Gastroesophageal sphincter (tissue), 4 donors: ENCODE measurements around the gene TEX29. TPM values are rescaled to one million over a fixed set of nuclear protein-coding genes. Genes with fewer than 3 reads are reported as not detected.

Source experiments
- ATAC-seq: fragments of 150-250 bp; one replicate; pipeline ENCODE4 v1.9.1; 2016; ENCODE audit warnings: mild to moderate bottlenecking, moderate library complexity
- H3K27ac ChIP-seq, 4 donors: fragments of 200-600 bp; sonication (generic) in 3 of 4; 1 replicate in 3 of 4; 2 replicates in 1 of 4; pipeline ENCODE4 v1.5.1; 2016 to 2019
- H3K27me3 ChIP-seq: fragments of 200-600 bp; sonication (generic); one replicate; pipeline ENCODE4 v1.5.1; 2019
- H3K36me3 ChIP-seq, 2 donors: fragments of 200-600 bp; sonication (generic); one replicate each; pipeline ENCODE4 v1.5.1; 2019; ENCODE audit warnings: control low read depth in 1 of 2
- H3K4me1 ChIP-seq, 3 donors: fragments of 200-600 bp; sonication (generic); 1 replicate in 2 of 3; 2 replicates in 1 of 3; pipeline ENCODE4 v1.5.1; 2016 to 2019; ENCODE audit warnings: control low read depth in 2 of 3
- H3K4me3 ChIP-seq, 2 donors: fragments of 200-600 bp; sonication (generic); one replicate each; pipeline ENCODE4 v1.5.1; 2019; ENCODE audit warnings: mild to moderate bottlenecking in 1 of 2, moderate library complexity in 1 of 2
- H3K9me3 ChIP-seq, 3 donors: fragments of 200-600 bp; sonication (generic); one replicate each; pipeline ENCODE4 v1.5.1; 2017 to 2019; ENCODE audit warnings: control low read depth in 2 of 3
- CTCF ChIP-seq, 4 experiments: fragments of 200-600 bp in 2 of 4; fragments of 450-650 bp in 2 of 4; sonication (generic) in 1 of 4; IDR thresholded peaks; one replicate each; pipeline ENCODE4 v1.5.1; 2017 to 2019; ENCODE audit warnings: antibody characterized with exemption in 4 of 4, mild to moderate bottlenecking in 2 of 4, moderate library complexity in 2 of 4
- EP300 ChIP-seq: sonication (generic); formaldehyde crosslinking; IDR thresholded peaks from one replicate; pipeline ENCODE4 v1.6.1; 2017; ENCODE audit warnings: antibody characterized with exemption, mild to moderate bottlenecking
- POLR2A ChIP-seq, 2 donors: fragments of 450-650 bp; IDR thresholded peaks; one replicate each; pipeline ENCODE4 v1.6.1; 2017; ENCODE audit warnings: antibody characterized with exemption in 2 of 2, mild to moderate bottlenecking in 2 of 2, moderate library complexity in 1 of 2
- POLR2AphosphoS5 ChIP-seq: sonication (generic); formaldehyde crosslinking; IDR thresholded peaks from one replicate; pipeline ENCODE4 v1.6.1; 2017; ENCODE audit warnings: antibody characterized with exemption
- WGBS, 2 donors: methylation state at CpG; one replicate each; pipeline ENCODE4 v1.1.5; 2018; ENCODE audit warnings: low coverage in 1 of 2; 5-methylcytosine and 5-hydroxymethylcytosine counted together
- total RNA-seq, 4 donors: library from RNA; depleted of rRNA; stranded (reverse); fragments of >200 nt; gene quantifications; one replicate each; pipeline ENCODE4 v1.1.0, GENCODE V29; 2016

The TEX29 gene
- total RNA-seq, 4 donors from 2014 or later, result 1.9 TPM; not detected in 3

GRCh38 chr13:111373486-111373885, 53.0 kb downstream of the TEX29 start:
- 90 to 98% methylated on average over 6 of the region's 6 CpGs for WGBS, 2 donors
- Histone ChIP-seq H3K27me3 (peaks cover 13% of the 10 kb centered on the region), H3K4me1 (no peaks in the 10 kb centered on the region), H3K9me3 (no peaks in the 10 kb centered on the region), H3K36me3 (no peaks in the 10 kb centered on the region), H3K27ac (no peak overlapping the region), H3K4me3 (no peak overlapping the region)
- ATAC-seq, result no peak
- TF ChIP-seq POLR2A (IDR thresholded peaks at IDR 0.05) (no peak), EP300 (no peak), POLR2AphosphoS5 (no peak), CTCF (IDR thresholded peaks at IDR 0.05) (no peak)

- Histone ChIP-seq H3K9me3 (peaks cover 0 to 6% (median 0%) of the 10 kb centered on the region in 3 donors), H3K27ac (no peak overlapping the region), H3K4me1 (no peaks in the 10 kb centered on the region), H3K36me3 (no peaks in the 10 kb centered on the region), H3K4me3 (no peak overlapping the region), H3K27me3 (peaks cover 35% of the 10 kb centered on the region)
- no peak for ATAC-seq
- TF ChIP-seq CTCF (IDR thresholded peaks at IDR 0.05) (no peak), POLR2AphosphoS5 (no peak), POLR2A (IDR thresholded peaks at IDR 0.05) (no peak), EP300 (no peak)
- 66 to 86% methylated on average over 3 to 4 of the region's 5 CpGs for WGBS, 2 donors
These were observed 60.0 kb downstream of the TEX29 start for GRCh38 chr13:111380431-111380830.

GRCh38 chr13:111382411-111382810, 62.0 kb downstream of the TEX29 start:
- H3K27ac ChIP-seq, result no peak overlapping the region
- peaks cover 0 to 6% (median 0%) of the 10 kb centered on the region in 3 donors for H3K9me3 ChIP-seq
- TF ChIP-seq POLR2A (IDR thresholded peaks at IDR 0.05) (no peak), EP300 (no peak), POLR2AphosphoS5 (no peak), CTCF (IDR thresholded peaks at IDR 0.05) (no peak)
- ATAC-seq, result no peak
- no peak overlapping the region for H3K4me3 ChIP-seq
- no peaks in the 10 kb centered on the region for H3K36me3 ChIP-seq
- 31 to 36% methylated on average over 2 of the region's 2 CpGs for WGBS, 2 donors
- peaks cover 35% of the 10 kb centered on the region for H3K27me3 ChIP-seq
- no peaks in the 10 kb centered on the region for H3K4me1 ChIP-seq

GRCh38 chr13:111382877-111383276, 62.4 kb downstream of the TEX29 start:
- TF ChIP-seq POLR2A (IDR thresholded peaks at IDR 0.05), result no peak
- no peak for TF ChIP-seq CTCF (IDR thresholded peaks at IDR 0.05)
- TF ChIP-seq EP300, result no peak
- TF ChIP-seq POLR2AphosphoS5, result no peak
- peaks cover 0 to 6% (median 0%) of the 10 kb centered on the region in 3 donors for H3K9me3 ChIP-seq
- H3K36me3 ChIP-seq, result no peaks in the 10 kb centered on the region
- no peaks in the 10 kb centered on the region for H3K4me1 ChIP-seq
- H3K27me3 ChIP-seq, result peaks cover 38% of the 10 kb centered on the region
- no peak for ATAC-seq
- no peak overlapping the region for H3K27ac ChIP-seq
- H3K4me3 ChIP-seq, result no peak overlapping the region
- WGBS, 2 donors, result 29 to 33% methylated on average over 2 of the region's 2 CpGs

GRCh38 chr13:111383591-111384440, 63.4 kb downstream of the TEX29 start:
- H3K27me3 ChIP-seq, result peaks cover 42% of the 10 kb centered on the region
- WGBS, 2 donors, result 62 to 67% methylated on average over 7 to 12 of the region's 21 CpGs
- TF ChIP-seq POLR2AphosphoS5 (no peak), CTCF (IDR thresholded peaks at IDR 0.05) (no peak), EP300 (no peak), POLR2A (IDR thresholded peaks at IDR 0.05) (no peak)
- H3K36me3 ChIP-seq, result no peaks in the 10 kb centered on the region
- H3K27ac ChIP-seq, result no peak overlapping the region
- peaks cover 0 to 6% (median 0%) of the 10 kb centered on the region in 3 donors for H3K9me3 ChIP-seq
- no peak overlapping the region for H3K4me3 ChIP-seq
- no peaks in the 10 kb centered on the region for H3K4me1 ChIP-seq
- no peak for ATAC-seq
